Measurements from ENCODE around the gene SPTBN5. TPM values are rescaled to one million over a fixed set of nuclear protein-coding genes. Genes with fewer than 3 reads are reported as not detected.

SPTBN5 gene
- total RNA-seq, 2 donors from 2014 or later: 2.0 to 2.8 TPM

GRCh38 chr15:41918506-41919126 lies 24.8 kb upstream of the SPTBN5 start:
- H3K4me1 Mint-ChIP-seq: peaks cover 26% of the 10 kb centered on the region
- no peak overlapping the region for H3K27ac ChIP-seq (ENCODE audit: low read depth, low read length)
- no peak overlapping the region for H3K9ac ChIP-seq (ENCODE audit: extremely low read depth, low read length, poor library complexity, severe bottlenecking)
- peaks cover 18% of the 10 kb centered on the region for H3K36me3 Mint-ChIP-seq (ENCODE audit: low read depth)
- no peak for DNase-seq
- no peak overlapping the region for H3K4me3 Mint-ChIP-seq
- H3K4me3 ChIP-seq (ENCODE audit: low read length): no peak overlapping the region
- no peaks in the 10 kb centered on the region for H3K27me3 Mint-ChIP-seq (ENCODE audit: insufficient read depth)
- H3K9me3 ChIP-seq (ENCODE audit: control insufficient read depth, low read length): no peaks in the 10 kb centered on the region
- no peaks in the 10 kb centered on the region for H3K27me3 ChIP-seq (ENCODE audit: control insufficient read depth, insufficient read depth, low read length, poor library complexity, severe bottlenecking)
- no peaks in the 10 kb centered on the region for H3K9me3 Mint-ChIP-seq
- TF ChIP-seq CTCF (conservative IDR thresholded peaks at IDR 0.05): no peak
- H3K27ac Mint-ChIP-seq: no peak overlapping the region
- H3K4me1 ChIP-seq (ENCODE audit: control insufficient read depth, insufficient read depth, low read length): peaks cover 12% of the 10 kb centered on the region
- H3K36me3 ChIP-seq (ENCODE audit: control insufficient read depth, insufficient read depth, low read length): peaks cover 18% of the 10 kb centered on the region
- 88 to 94% methylated on average over 7 to 8 of the region's 8 CpGs for WGBS, 2 experiments (ENCODE audit: insufficient coverage in 1 of 2, insufficient read length in 1 of 2)

- H3K36me3 Mint-ChIP-seq (ENCODE audit: low read depth): peaks cover 19% of the 10 kb centered on the region
- H3K4me3 Mint-ChIP-seq: no peak overlapping the region
- DNase-seq: no peak
- no peak overlapping the region for H3K4me3 ChIP-seq (ENCODE audit: low read length)
- peaks cover 12% of the 10 kb centered on the region for H3K4me1 ChIP-seq (ENCODE audit: control insufficient read depth, insufficient read depth, low read length)
- no peaks in the 10 kb centered on the region for H3K9me3 ChIP-seq (ENCODE audit: control insufficient read depth, low read length)
- no peaks in the 10 kb centered on the region for H3K27me3 ChIP-seq (ENCODE audit: control insufficient read depth, insufficient read depth, low read length, poor library complexity, severe bottlenecking)
- peaks cover 26% of the 10 kb centered on the region for H3K4me1 Mint-ChIP-seq
- H3K9me3 Mint-ChIP-seq: no peaks in the 10 kb centered on the region
- no peak overlapping the region for H3K27ac Mint-ChIP-seq
- H3K36me3 ChIP-seq (ENCODE audit: control insufficient read depth, insufficient read depth, low read length): peaks cover 23% of the 10 kb centered on the region
- no peaks in the 10 kb centered on the region for H3K27me3 Mint-ChIP-seq (ENCODE audit: insufficient read depth)
- no peak overlapping the region for H3K9ac ChIP-seq (ENCODE audit: extremely low read depth, low read length, poor library complexity, severe bottlenecking)
- 87 to 93% methylated on average over 8 to 10 of the region's 10 CpGs for WGBS, 2 experiments (ENCODE audit: insufficient coverage in 1 of 2, insufficient read length in 1 of 2)
- no peak overlapping the region for H3K27ac ChIP-seq (ENCODE audit: low read depth, low read length)
- no peak for TF ChIP-seq CTCF (conservative IDR thresholded peaks at IDR 0.05)
These were observed 24.0 kb upstream of the SPTBN5 start for GRCh38 chr15:41917767-41918430.

- H3K36me3 ChIP-seq (ENCODE audit: control insufficient read depth, insufficient read depth, low read length): peaks cover 27% of the 10 kb centered on the region
- no peak for TF ChIP-seq CTCF (conservative IDR thresholded peaks at IDR 0.05)
- H3K36me3 Mint-ChIP-seq (ENCODE audit: low read depth): peaks cover 29% of the 10 kb centered on the region
- no peak overlapping the region for H3K4me3 Mint-ChIP-seq
- H3K9me3 Mint-ChIP-seq: no peaks in the 10 kb centered on the region
- no peak overlapping the region for H3K4me3 ChIP-seq (ENCODE audit: low read length)
- H3K27ac Mint-ChIP-seq: no peak overlapping the region
- DNase-seq: no peak
- H3K9me3 ChIP-seq (ENCODE audit: control insufficient read depth, low read length): no peaks in the 10 kb centered on the region
- H3K4me1 Mint-ChIP-seq: peaks cover 6% of the 10 kb centered on the region
- H3K27me3 Mint-ChIP-seq (ENCODE audit: insufficient read depth): no peaks in the 10 kb centered on the region
- 89 to 92% methylated on average over 4 to 6 of the region's 6 CpGs for WGBS, 2 experiments (ENCODE audit: insufficient coverage in 1 of 2, insufficient read length in 1 of 2)
- no peaks in the 10 kb centered on the region for H3K27me3 ChIP-seq (ENCODE audit: control insufficient read depth, insufficient read depth, low read length, poor library complexity, severe bottlenecking)
- H3K27ac ChIP-seq (ENCODE audit: low read depth, low read length): no peak overlapping the region
- H3K9ac ChIP-seq (ENCODE audit: extremely low read depth, low read length, poor library complexity, severe bottlenecking): no peak overlapping the region
- H3K4me1 ChIP-seq (ENCODE audit: control insufficient read depth, insufficient read depth, low read length): peaks cover under 1% of the 10 kb centered on the region
These were observed 21.6 kb upstream of the SPTBN5 start for GRCh38 chr15:41915255-41915994.
